Esophagus muscularis mucosa (tissue), 4 donors: ENCODE results near the gene ATF4.

Experiments used
- EP300 ChIP-seq: sonication (generic); formaldehyde crosslinking; IDR thresholded peaks from one replicate; pipeline ENCODE4 v1.6.1; 2017; ENCODE audit warnings: antibody characterized with exemption
- POLR2A ChIP-seq: fragments of 450-650 bp; IDR thresholded peaks from one replicate; pipeline ENCODE4 v1.6.1; 2017; ENCODE audit warnings: antibody characterized with exemption, moderate library complexity, mild to moderate bottlenecking, low read depth
- TF ChIP-seq, protein P1 (sequence below), 3 experiments: fragments of 200-600 bp in 2 of 3; fragments of 450-650 bp in 1 of 3; sonication (generic) in 2 of 3; IDR thresholded peaks; one replicate each; pipeline ENCODE4 v1.5.1; 2017 to 2019; ENCODE audit warnings: antibody characterized with exemption in 3 of 3, mild to moderate bottlenecking in 2 of 3, moderate library complexity in 1 of 3

DNA sequence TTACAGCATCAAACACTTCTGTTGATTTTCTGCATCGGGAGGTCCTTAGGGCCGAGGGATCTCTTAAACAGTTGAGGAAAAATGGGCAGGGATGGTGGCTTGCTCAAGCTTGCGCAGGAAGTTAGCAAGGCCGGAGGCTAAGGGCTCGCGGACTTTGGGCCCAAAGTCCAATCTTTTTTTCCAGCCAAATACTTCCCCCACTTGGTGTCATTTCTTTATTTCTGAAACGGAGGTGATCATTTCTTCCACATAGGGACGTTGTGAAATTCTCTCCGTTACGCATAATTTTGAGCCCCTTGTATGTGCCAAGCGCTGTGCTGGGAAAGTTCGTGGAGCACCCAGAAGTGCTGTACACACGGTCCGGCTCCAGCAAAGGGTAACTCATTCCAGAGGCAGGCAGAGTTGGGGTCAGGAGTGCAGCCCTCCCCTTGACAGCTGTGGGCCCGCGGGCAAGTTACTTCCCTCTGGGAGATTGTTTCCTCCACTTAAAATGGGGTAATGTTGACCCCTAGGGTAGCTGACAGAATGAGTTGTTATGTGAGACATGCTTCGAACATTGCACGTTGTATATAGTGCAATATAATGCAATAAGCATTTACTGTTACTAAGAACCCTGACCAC is 17.5 kb upstream of the ATF4 start:
- TF ChIP-seq, protein P1, sequence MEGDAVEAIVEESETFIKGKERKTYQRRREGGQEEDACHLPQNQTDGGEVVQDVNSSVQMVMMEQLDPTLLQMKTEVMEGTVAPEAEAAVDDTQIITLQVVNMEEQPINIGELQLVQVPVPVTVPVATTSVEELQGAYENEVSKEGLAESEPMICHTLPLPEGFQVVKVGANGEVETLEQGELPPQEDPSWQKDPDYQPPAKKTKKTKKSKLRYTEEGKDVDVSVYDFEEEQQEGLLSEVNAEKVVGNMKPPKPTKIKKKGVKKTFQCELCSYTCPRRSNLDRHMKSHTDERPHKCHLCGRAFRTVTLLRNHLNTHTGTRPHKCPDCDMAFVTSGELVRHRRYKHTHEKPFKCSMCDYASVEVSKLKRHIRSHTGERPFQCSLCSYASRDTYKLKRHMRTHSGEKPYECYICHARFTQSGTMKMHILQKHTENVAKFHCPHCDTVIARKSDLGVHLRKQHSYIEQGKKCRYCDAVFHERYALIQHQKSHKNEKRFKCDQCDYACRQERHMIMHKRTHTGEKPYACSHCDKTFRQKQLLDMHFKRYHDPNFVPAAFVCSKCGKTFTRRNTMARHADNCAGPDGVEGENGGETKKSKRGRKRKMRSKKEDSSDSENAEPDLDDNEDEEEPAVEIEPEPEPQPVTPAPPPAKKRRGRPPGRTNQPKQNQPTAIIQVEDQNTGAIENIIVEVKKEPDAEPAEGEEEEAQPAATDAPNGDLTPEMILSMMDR (IDR thresholded peaks at IDR 0.05) = no peak
- TF ChIP-seq EP300 (no peak), POLR2A (no peak)
